Upper lobe of right lung (tissue), 1 donor: ENCODE measurements around the gene GOLGA2. TPM values are rescaled to one million over a fixed set of nuclear protein-coding genes. Genes with fewer than 3 reads are reported as not detected.

Source experiments
- ATAC-seq: fragments of 200-7000 bp; cut with Tn5 transposase; one replicate; pipeline ENCODE4 v1.9.1; 2020; ENCODE audit warnings: mild to moderate bottlenecking, moderate library complexity
- DNase-seq: peaks from one replicate; pipeline ENCODE4 v3.0.0-alpha.2; 2020
- H3K27ac ChIP-seq: fragments of 200-600 bp; one replicate; pipeline ENCODE4 v1.8.0; 2022
- H3K27me3 ChIP-seq: fragments of 200-600 bp; one replicate; pipeline ENCODE4 v1.8.0; 2022; ENCODE audit warnings: mild to moderate bottlenecking
- H3K36me3 ChIP-seq: fragments of 200-600 bp; one replicate; pipeline ENCODE4 v1.8.0; 2022
- H3K4me1 ChIP-seq: fragments of 200-600 bp; one replicate; pipeline ENCODE4 v1.8.0; 2022
- H3K4me3 ChIP-seq: fragments of 200-600 bp; one replicate; pipeline ENCODE4 v1.8.0; 2022; ENCODE audit warnings: mild to moderate bottlenecking
- H3K9me3 ChIP-seq: fragments of 200-600 bp; one replicate; pipeline ENCODE4 v1.8.0; 2022
- intact Hi-C: fragments of 100-400 bp; cut with DNase I; formaldehyde crosslinking; loops from one replicate; pipeline ENCODE4 v1.11.0; 2022
- total RNA-seq: library from RNA; stranded (reverse); fragmentation: NEBNext Ultra II Directional; extraction: Animal tissue kit (Norgen Biotek cat#: 25700); gene quantifications from one replicate; pipeline ENCODE4 v1.2.1, GENCODE V29; 2021
- TF ChIP-seq, protein P1 (sequence below): fragments of 200-600 bp; IDR thresholded peaks from one replicate; pipeline ENCODE4 v1.8.0; 2022; ENCODE audit warnings: antibody characterized with exemption
- donor health status: DM: no; HTN: yes; CAD: no; lungs with severe emphysema.

Gene GOLGA2
- total RNA-seq, 1 donor from 2014 or later, result 88.7 TPM

DNA sequence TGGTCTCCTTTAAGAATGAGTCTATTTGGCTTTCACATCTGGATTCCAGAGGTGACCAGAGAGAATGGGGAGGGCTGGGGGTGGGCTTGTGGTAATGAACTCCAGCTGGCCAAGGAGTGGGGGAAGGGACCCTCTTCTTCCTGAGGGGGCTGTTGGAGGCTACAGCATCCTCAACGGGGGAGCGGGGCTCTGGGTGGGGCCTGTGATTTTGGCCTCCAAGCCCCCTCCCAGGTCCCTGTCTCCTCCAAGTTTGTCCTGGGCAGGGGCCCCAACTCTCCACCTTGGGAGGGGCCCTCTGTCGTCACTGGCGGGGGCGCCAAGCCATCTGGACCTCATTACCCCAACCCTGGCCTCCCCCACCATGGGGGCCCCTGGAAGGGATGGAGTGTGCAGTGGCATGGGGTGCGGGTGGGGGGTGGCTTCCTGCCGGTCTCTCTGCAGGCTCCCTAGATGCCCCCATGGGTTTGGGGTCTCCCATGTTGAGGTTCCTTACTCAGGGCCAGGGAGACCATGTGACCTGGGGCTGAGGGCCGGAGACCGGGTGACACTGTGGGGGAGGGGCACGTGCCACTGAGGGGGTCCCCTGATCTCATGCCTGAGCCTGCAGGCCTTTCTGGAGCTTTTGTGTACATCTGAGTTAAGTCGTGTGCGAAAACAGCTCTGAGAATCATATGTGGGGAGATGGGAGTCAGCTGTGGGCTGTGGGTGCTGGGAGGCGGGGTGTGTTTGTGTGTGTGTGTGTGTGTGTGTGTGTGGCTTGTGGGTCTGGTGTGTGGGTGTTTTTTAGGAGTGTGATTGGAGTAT is 32.4 kb downstream of the GOLGA2 start:
- no peak overlapping the region for H3K27ac ChIP-seq
- H3K9me3 ChIP-seq, result no peaks in the 10 kb centered on the region
- TF ChIP-seq, protein P1, sequence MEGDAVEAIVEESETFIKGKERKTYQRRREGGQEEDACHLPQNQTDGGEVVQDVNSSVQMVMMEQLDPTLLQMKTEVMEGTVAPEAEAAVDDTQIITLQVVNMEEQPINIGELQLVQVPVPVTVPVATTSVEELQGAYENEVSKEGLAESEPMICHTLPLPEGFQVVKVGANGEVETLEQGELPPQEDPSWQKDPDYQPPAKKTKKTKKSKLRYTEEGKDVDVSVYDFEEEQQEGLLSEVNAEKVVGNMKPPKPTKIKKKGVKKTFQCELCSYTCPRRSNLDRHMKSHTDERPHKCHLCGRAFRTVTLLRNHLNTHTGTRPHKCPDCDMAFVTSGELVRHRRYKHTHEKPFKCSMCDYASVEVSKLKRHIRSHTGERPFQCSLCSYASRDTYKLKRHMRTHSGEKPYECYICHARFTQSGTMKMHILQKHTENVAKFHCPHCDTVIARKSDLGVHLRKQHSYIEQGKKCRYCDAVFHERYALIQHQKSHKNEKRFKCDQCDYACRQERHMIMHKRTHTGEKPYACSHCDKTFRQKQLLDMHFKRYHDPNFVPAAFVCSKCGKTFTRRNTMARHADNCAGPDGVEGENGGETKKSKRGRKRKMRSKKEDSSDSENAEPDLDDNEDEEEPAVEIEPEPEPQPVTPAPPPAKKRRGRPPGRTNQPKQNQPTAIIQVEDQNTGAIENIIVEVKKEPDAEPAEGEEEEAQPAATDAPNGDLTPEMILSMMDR, result no peak
- H3K4me3 ChIP-seq, result no peak overlapping the region
- no peak for DNase-seq
- ATAC-seq, result no peak
- peaks cover 13% of the 10 kb centered on the region for H3K4me1 ChIP-seq
- no peaks in the 10 kb centered on the region for H3K36me3 ChIP-seq
- no peaks in the 10 kb centered on the region for H3K27me3 ChIP-seq
- intact Hi-C loops, result no loop called here

GRCh38 chr9:128242828-128243214 is 33.0 kb downstream of the GOLGA2 start:
- no peaks in the 10 kb centered on the region for H3K36me3 ChIP-seq
- TF ChIP-seq, protein P1, result no peak
- peaks cover 13% of the 10 kb centered on the region for H3K4me1 ChIP-seq
- H3K27ac ChIP-seq, result no peak overlapping the region
- no peak overlapping the region for H3K4me3 ChIP-seq
- H3K27me3 ChIP-seq, result no peaks in the 10 kb centered on the region
- intact Hi-C loops, result no loop called here
- ATAC-seq (no peak), DNase-seq (no peak)
- no peaks in the 10 kb centered on the region for H3K9me3 ChIP-seq

- no peaks in the 10 kb centered on the region for H3K36me3 ChIP-seq
- intact Hi-C loops, result no loop called here
- ATAC-seq (no peak), DNase-seq (no peak)
- H3K4me1 ChIP-seq, result peaks cover 13% of the 10 kb centered on the region
- TF ChIP-seq, protein P1, result no peak
- H3K9me3 ChIP-seq, result no peaks in the 10 kb centered on the region
- no peak overlapping the region for H3K4me3 ChIP-seq
- no peak overlapping the region for H3K27ac ChIP-seq
- H3K27me3 ChIP-seq, result no peaks in the 10 kb centered on the region
Measured at GRCh38 chr9:128242124-128242523, 33.7 kb downstream of the GOLGA2 start.

DNA sequence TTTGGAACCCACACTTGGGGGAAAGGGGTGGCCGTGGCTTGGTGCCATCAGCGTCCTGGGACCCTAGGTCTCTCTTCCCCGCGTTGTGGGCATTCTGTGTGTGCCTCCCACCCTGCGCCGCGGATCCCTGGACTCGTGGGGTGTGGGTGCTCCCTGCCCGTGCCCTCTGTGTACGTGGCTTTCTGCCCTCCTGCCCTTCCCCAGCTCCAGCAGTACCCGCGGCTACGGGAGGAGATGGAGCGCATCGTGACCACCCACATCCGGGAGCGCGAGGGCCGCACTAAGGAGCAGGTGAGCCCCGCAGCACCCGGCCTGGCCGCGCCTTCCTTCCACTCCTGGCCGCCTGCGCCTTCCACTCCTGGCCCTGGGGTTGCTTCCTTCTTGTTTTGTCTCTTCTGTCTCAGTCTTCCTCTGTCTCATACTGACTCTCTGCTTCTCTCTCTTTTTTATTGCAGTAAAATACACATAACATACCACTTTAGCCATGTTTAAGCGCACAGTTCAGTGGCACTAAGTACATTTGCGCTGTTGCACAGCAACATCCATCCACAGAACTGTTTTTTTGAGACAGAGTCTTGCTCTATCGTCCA is 41.9 kb downstream of the GOLGA2 start:
- no peaks in the 10 kb centered on the region for H3K4me1 ChIP-seq
- H3K4me3 ChIP-seq, result no peak overlapping the region
- no peaks in the 10 kb centered on the region for H3K9me3 ChIP-seq
- H3K27me3 ChIP-seq, result no peaks in the 10 kb centered on the region
- DNase-seq (no peak), ATAC-seq (peak; percentile 24)
- no peak overlapping the region for H3K27ac ChIP-seq
- TF ChIP-seq, protein P1, result no peak
- no peaks in the 10 kb centered on the region for H3K36me3 ChIP-seq
- intact Hi-C loops, result no loop called here

DNA sequence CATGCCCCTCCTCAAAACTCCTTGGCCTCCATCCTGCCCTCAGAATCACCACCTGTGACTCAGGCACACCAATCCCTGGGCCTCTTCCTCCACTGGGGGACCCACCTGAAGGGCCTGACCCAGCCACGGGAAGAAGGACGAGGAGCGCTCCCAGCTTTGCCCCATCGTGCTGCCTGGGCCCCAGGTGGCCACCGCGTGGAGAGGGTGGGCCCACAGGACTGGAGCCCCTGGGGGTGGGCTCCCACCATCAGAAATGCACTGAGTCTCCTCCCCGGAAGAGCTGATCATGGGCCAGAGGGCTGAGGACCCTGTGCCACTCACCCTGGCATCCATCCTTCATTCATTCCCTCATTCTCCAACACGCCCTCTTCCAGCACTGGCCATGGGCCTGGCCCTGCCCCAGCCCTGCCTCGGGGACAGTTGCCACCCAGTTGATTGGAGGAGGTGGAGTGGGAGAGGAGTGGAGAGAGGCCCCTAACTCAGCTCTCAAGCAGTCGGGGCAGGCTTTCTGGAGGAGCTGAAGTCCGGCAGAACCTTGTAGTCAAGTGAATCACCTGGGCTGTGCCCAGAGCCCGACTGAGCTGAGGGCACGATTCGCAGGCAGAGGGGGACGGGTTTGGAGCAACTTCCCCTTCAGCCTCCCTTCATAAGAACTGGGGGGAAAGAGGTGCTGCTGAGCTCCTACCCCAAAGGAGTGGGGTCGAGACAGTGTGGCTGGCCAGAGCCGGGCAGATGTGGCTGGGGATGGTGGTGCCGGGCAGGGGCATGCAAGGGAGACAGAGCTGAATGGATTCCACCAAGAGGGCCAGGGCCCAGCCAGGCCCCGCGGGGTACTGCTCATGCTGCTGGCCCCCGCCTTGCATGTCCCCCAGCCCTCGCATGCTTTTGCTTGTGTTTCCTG is 43.0 kb downstream of the GOLGA2 start:
- Histone ChIP-seq H3K27ac (no peak overlapping the region), H3K4me3 (no peak overlapping the region), H3K4me1 (no peaks in the 10 kb centered on the region), H3K36me3 (no peaks in the 10 kb centered on the region), H3K9me3 (no peaks in the 10 kb centered on the region), H3K27me3 (no peaks in the 10 kb centered on the region)
- no peak for DNase-seq
- ATAC-seq, result peak; percentile 13
- intact Hi-C loops, result no loop called here
- TF ChIP-seq, protein P1, result no peak
